GM19397 (cell line): Measurements from ENCODE around the gene GDF15.
"Not testable (repeated sequence)": the region's sequence is repeated elsewhere in the genome, so short reads cannot be mapped to it uniquely, and the experiment has no call there.

ENCODE experiments used
- ATAC-seq: cut with Tn5 transposase; IDR thresholded peaks from one replicate; pipeline ENCODE4 v1.9.1; 2021; ENCODE audit warnings: mild to moderate bottlenecking, moderate library complexity; ENCODE audit not compliant: unreplicated experiment

GDF15 gene

GRCh38 chr19:18363787-18364186 lies 22.2 kb upstream of the GDF15 start:
- no peak for ATAC-seq

- not testable (repeated sequence) for ATAC-seq
These were observed 21.6 kb upstream of the GDF15 start for GRCh38 chr19:18364277-18364825.

- ATAC-seq, result no peak
These were observed 21.0 kb upstream of the GDF15 start for GRCh38 chr19:18364826-18365528.

- no peak for ATAC-seq
These were observed 19.9 kb upstream of the GDF15 start for GRCh38 chr19:18366021-18366435.

GRCh38 chr19:18368504-18369222 lies 17.3 kb upstream of the GDF15 start:
- no peak for ATAC-seq

GRCh38 chr19:18373407-18373891 lies 12.5 kb upstream of the GDF15 start:
- ATAC-seq, result no peak

GRCh38 chr19:18373892-18374629 lies 11.9 kb upstream of the GDF15 start:
- peak; percentile 91 for ATAC-seq

GRCh38 chr19:18377026-18377425 lies 8.9 kb upstream of the GDF15 start:
- ATAC-seq, result no peak

GRCh38 chr19:18379803-18380747 lies 5.9 kb upstream of the GDF15 start:
- no peak for ATAC-seq

- ATAC-seq, result no peak
These were observed 5.1 kb upstream of the GDF15 start for GRCh38 chr19:18380843-18381242.

- ATAC-seq, result not testable (repeated sequence)
These were observed 2.3 kb upstream of the GDF15 start for GRCh38 chr19:18383622-18384021.

GRCh38 chr19:18384775-18385174 lies 1.2 kb upstream of the GDF15 start:
- no peak for ATAC-seq

- no peak for ATAC-seq
These were observed 641 bp upstream of the GDF15 start for GRCh38 chr19:18385359-18385674.

GRCh38 chr19:18386543-18387271 lies 749 bp downstream of the GDF15 start:
- no peak for ATAC-seq

GRCh38 chr19:18388100-18388959 lies 2.4 kb downstream of the GDF15 start:
- peak; percentile 81 for ATAC-seq

GRCh38 chr19:18388960-18389725 lies 3.2 kb downstream of the GDF15 start:
- no peak for ATAC-seq

GRCh38 chr19:18389726-18390064 lies 3.7 kb downstream of the GDF15 start:
- ATAC-seq, result no peak
